ENCODE results near the gene MTOR.

DNA sequence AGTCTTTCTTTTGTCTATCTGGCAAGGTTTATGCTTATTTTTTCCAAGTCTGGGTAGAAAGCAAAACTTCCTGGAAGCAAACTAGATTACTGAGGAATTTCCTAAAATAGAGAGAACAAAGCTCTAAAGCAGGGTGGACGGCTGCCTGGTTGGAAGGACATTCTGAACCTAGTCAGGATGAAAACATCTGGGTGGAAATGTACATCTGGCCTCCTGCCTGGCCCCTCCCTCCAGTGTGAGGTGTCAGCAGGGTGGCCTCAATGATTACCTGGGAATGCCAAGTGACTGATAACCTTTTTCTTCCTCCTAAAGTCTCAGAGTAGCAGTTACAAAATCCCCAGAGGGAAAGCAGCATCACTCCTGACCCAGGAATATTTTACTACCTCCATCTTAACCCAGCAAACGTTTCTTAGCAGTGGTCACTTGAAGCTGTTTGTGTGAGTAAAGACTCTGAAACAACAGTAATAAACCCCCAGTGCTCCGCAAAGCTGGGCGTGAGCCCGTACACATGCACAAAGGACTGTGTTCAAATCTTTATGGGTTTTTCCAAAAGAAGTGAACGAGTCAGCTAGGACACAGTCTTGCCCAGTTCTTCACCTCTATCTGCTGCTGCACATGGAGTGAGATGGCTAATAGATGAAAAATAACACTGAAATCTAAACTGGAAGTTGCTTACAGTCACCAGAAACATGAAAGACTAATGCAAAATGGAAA lies 54.3 kb downstream of the MTOR start:
- TF ChIP-seq, protein P1, sequence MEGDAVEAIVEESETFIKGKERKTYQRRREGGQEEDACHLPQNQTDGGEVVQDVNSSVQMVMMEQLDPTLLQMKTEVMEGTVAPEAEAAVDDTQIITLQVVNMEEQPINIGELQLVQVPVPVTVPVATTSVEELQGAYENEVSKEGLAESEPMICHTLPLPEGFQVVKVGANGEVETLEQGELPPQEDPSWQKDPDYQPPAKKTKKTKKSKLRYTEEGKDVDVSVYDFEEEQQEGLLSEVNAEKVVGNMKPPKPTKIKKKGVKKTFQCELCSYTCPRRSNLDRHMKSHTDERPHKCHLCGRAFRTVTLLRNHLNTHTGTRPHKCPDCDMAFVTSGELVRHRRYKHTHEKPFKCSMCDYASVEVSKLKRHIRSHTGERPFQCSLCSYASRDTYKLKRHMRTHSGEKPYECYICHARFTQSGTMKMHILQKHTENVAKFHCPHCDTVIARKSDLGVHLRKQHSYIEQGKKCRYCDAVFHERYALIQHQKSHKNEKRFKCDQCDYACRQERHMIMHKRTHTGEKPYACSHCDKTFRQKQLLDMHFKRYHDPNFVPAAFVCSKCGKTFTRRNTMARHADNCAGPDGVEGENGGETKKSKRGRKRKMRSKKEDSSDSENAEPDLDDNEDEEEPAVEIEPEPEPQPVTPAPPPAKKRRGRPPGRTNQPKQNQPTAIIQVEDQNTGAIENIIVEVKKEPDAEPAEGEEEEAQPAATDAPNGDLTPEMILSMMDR (IDR thresholded peaks at IDR 0.05) = no peak
- TF ChIP-seq EP300 (IDR thresholded peaks at IDR 0.05) = no peak
- no peak for TF ChIP-seq POLR2A (IDR thresholded peaks at IDR 0.05)
